H1 (cell line): ENCODE data around the gene ACTC1.

Experiments used
- CBX8 ChIP-seq: fragments of 300-800, 300-1000 bp; sonication (generic); IDR thresholded peaks from 2 replicates; pipeline ENCODE4 v1.7.1; 2016; ENCODE audit warnings: low read depth, low read length, borderline replicate concordance
- KDM1A ChIP-seq: fragments of 200-600, 300-600 bp; sonication (generic); IDR thresholded peaks from 2 replicates; pipeline ENCODE4 v1.7.1; 2016; ENCODE audit warnings: mild to moderate bottlenecking, low read length, borderline replicate concordance
- POLR2A ChIP-seq, 2 experiments: IDR thresholded peaks; 1 replicate in 1 of 2; 2 replicates in 1 of 2; pipeline ENCODE4 v1.6.1; 2011; ENCODE audit warnings: low read depth in 2 of 2, low read length in 2 of 2, mild to moderate bottlenecking in 2 of 2; ENCODE audit errors: control extremely low read depth in 1 of 2
- POLR2AphosphoS5 ChIP-seq: IDR thresholded peaks from 2 replicates; pipeline ENCODE4 v1.6.1; 2011; ENCODE audit warnings: low read depth, low read length
- RBBP5 ChIP-seq: IDR thresholded peaks from 2 replicates; pipeline ENCODE4 v1.7.1; 2012; ENCODE audit warnings: low read depth, mild to moderate bottlenecking, inconsistent platforms, low read length, moderate library complexity, borderline replicate concordance
- SP1 ChIP-seq: IDR thresholded peaks from 2 replicates; pipeline ENCODE4 v1.6.1; 2011; ENCODE audit warnings: low read depth, low read length
- TAF1 ChIP-seq: IDR thresholded peaks from 2 replicates; pipeline ENCODE4 v1.6.1; 2011; ENCODE audit warnings: mild to moderate bottlenecking, low read depth, low read length
- TF ChIP-seq, protein P1 (sequence below), 3 experiments: IDR thresholded peaks; 1 replicate in 2 of 3; 2 replicates in 1 of 3; pipeline versions ENCODE4 v1.5.1 to v1.6.1; 2011; ENCODE audit warnings: low read length in 3 of 3, mild to moderate bottlenecking in 3 of 3, inconsistent platforms in 2 of 3, low read depth in 1 of 3, moderate library complexity in 1 of 3; ENCODE audit not compliant: insufficient read depth in 1 of 3; ENCODE audit errors: control extremely low read depth in 1 of 3

DNA sequence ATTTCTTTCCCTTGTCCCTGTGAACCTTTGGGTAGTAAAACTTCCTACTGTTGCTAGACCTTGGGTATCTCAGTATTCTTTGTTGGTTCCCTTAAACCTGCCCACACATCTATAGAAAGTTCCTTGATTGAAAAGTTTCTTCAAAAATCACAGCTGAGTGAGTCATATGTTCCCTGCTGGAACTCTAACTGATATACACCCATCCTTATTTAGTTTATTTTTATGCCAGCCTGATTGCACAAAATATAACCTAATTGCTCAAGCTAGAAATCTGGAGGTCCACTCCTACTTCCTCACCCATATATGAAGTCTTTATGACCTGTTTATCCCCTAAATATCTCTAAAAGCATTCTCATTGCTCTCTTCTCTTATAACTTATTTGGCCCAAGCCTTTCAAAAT lies 26.8 kb downstream of the ACTC1 start:
- no peak for TF ChIP-seq CBX8
- no peak for TF ChIP-seq SP1
- TF ChIP-seq, protein P1, sequence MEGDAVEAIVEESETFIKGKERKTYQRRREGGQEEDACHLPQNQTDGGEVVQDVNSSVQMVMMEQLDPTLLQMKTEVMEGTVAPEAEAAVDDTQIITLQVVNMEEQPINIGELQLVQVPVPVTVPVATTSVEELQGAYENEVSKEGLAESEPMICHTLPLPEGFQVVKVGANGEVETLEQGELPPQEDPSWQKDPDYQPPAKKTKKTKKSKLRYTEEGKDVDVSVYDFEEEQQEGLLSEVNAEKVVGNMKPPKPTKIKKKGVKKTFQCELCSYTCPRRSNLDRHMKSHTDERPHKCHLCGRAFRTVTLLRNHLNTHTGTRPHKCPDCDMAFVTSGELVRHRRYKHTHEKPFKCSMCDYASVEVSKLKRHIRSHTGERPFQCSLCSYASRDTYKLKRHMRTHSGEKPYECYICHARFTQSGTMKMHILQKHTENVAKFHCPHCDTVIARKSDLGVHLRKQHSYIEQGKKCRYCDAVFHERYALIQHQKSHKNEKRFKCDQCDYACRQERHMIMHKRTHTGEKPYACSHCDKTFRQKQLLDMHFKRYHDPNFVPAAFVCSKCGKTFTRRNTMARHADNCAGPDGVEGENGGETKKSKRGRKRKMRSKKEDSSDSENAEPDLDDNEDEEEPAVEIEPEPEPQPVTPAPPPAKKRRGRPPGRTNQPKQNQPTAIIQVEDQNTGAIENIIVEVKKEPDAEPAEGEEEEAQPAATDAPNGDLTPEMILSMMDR (IDR thresholded peaks at IDR 0.05; ENCODE audit: control extremely low read depth in 1 of 3, insufficient read depth in 1 of 3, low read depth in 1 of 3, low read length in 3 of 3) = no peak
- no peak for TF ChIP-seq POLR2A (IDR thresholded peaks at IDR 0.05; ENCODE audit: control extremely low read depth in 1 of 2, low read depth in 2 of 2, low read length in 2 of 2)
- no peak for TF ChIP-seq TAF1
- TF ChIP-seq KDM1A = no peak
- no peak for TF ChIP-seq RBBP5
- TF ChIP-seq POLR2AphosphoS5 = no peak
